GM10847 (cell line): ENCODE measurements around the gene CDT1.

Source experiments
- POLR2A ChIP-seq: IDR thresholded peaks from 2 replicates; pipeline ENCODE4 v1.6.1; 2011; ENCODE audit not compliant: insufficient read length; ENCODE audit errors: extremely low read depth

The CDT1 gene

GRCh38 chr16:88815901-88816589 is 12.5 kb downstream of the CDT1 start:
- TF ChIP-seq POLR2A, result no peak

GRCh38 chr16:88816736-88817535 is 13.3 kb downstream of the CDT1 start:
- TF ChIP-seq POLR2A, result no peak

DNA sequence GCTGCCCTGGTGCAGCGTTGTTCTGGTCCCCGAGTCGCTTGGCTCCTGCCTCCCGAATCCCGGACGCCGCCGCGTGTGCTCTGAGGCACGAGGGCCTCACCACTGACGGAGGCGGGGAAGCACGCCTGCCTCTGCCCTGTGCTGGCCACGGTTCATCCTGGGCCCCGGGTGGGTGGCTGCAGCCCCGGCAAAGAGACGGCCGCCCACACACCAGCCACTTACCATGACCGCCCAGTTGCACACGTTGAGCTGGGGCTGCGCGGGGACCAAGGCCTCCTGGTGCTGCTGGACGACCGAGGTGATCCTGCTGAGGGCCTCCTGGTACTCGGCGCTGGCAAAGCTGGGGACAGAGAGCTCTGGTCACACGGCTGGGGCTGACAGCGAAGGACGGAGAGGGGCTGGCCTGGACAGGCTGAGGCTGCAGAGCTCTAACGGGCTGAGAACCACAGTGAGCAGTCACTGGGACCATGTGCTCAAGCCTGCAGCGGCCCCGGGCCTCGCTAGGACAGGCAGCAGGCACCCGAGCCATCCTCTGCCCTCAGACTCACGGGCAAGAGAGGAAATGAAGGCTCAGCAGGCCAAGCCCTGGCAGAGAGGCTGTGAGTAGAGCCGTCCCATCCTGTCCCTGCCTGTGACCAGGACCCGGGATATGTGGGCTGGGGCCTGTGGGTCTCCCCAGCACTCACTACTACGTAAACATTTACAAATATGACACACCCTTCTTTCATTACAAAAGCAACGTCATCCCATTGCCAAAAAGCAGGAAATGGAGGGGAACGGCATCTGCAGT is 14.4 kb downstream of the CDT1 start:
- no peak for TF ChIP-seq POLR2A

- no peak for TF ChIP-seq POLR2A
Observed at GRCh38 chr16:88818575-88818874, 14.9 kb downstream of the CDT1 start.

GRCh38 chr16:88819126-88819525 is 15.5 kb downstream of the CDT1 start:
- TF ChIP-seq POLR2A, result no peak

GRCh38 chr16:88820385-88821025 is 16.9 kb downstream of the CDT1 start:
- TF ChIP-seq POLR2A, result no peak

- no peak for TF ChIP-seq POLR2A
Observed at GRCh38 chr16:88821168-88821850, 17.7 kb downstream of the CDT1 start.

GRCh38 chr16:88822281-88823040 is 18.9 kb downstream of the CDT1 start:
- TF ChIP-seq POLR2A, result no peak

DNA sequence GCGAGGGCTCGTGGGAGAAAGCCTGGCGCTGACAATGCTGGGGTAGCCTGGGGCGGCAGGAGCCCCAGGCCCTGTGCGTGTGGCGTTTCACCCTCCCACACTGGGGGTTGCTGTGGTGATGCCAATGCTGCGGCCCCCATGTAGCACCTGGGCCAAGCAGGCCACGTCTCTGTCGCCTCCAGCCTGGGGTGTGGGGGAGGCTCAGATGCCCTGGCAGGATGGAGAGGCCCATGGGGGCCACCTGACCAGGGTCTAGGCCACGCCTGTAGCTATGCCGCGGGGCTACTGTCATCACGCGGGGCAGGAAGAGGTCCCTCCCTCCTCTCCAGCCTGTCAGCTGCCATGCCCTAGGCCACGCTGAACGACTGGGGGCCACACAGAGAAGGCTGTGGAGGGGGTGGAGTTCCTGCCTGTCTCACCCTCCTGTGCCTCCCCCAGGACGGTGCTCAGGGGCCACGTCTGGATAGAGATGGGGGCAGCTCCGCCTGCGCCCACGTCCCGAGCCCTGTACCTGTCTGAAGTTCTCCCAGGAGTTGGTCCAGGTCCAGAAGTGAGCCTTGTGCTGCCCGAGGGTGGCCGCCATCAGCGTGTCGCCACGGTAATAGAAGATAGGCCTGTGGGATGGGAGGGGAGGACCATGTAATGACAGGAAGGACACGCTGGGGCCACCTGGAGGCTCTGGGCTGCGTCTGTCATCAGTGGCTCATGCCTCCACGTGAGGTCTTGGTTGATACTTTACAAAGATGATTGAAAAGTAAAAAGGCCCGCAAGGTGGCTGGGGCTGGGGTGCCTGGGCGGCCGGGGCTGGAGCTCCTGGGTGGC is 20.9 kb downstream of the CDT1 start:
- TF ChIP-seq POLR2A, result no peak

GRCh38 chr16:88825146-88825545 is 21.6 kb downstream of the CDT1 start:
- TF ChIP-seq POLR2A, result no peak

DNA sequence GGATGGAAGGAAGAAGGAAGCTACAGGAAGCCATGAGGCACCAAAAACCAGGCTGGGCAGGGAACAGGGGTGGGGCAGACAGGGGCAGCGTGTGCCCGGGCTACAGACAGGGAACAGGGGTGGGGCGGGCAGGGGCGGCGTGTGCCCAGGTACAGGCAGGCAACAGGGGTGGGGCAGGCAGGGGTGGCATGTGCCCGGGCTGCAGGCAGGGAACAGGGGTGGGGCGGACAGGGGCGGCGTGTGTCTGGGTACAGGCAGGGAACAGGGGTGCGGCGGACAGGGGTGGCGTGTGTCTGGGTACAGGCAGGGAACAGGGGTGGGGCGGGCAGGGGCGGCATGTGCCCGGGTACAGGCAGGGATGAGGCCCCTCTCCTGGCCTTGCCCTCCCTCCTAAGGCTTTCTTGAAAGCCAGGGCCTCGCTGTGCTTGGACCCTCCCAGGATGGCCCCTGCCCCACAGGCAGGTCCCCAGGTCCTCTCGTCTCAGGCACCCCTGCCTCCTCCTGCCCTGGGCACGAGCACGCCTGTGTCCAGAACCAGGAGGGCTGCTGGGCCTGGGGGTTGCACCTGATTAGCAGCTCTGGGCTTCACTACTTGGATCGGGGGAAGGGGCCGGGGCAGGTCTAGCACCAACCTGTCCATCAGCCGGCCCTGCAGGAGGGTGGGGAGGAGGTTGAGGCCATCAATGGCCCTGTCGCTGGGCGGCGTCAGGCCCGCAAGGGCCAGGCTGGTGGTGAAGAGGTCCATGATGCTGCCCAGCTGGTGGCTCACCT is 22.7 kb downstream of the CDT1 start:
- TF ChIP-seq POLR2A, result no peak

GRCh38 chr16:88827727-88828126 is 24.1 kb downstream of the CDT1 start:
- TF ChIP-seq POLR2A, result no peak

GRCh38 chr16:88828711-88829110 is 25.1 kb downstream of the CDT1 start:
- TF ChIP-seq POLR2A, result no peak

GRCh38 chr16:88830258-88830657 is 26.7 kb downstream of the CDT1 start:
- TF ChIP-seq POLR2A, result no peak
